NCI-H82 treated with DMSO at 0.1 percent for 48 hours (cell line): ENCODE data around the gene EXOSC10.
"Not testable (repeated sequence)": the region's sequence is repeated elsewhere in the genome, so short reads cannot be mapped to it uniquely, and the experiment has no call there.

ENCODE experiments used
- DNase-seq: peaks from one replicate; lab custom pipeline; 2025; ENCODE audit not compliant: unreplicated experiment; lab: John Stamatoyannopoulos, UW

The EXOSC10 gene

DNA sequence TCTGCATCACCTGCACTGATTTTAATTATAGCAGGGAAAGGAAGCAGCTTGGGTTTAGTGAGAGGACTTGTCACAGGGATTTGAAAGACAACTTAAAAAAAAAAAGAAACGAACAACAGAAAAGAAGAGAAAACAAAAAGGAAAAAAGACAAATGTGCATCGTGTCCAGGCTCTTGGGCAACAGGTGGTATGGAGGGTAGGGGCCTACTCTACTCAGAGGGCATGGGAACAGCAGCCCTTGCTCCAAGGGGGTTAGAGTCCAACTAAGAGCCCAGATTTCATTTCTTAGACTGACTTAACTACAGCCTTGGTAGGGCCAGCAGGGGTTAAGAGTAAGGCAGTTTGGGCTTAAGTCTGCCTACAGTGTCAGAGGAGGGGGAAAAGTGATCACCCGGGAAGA is 15.3 kb upstream of the EXOSC10 start:
- DNase-seq, result no peak

DNA sequence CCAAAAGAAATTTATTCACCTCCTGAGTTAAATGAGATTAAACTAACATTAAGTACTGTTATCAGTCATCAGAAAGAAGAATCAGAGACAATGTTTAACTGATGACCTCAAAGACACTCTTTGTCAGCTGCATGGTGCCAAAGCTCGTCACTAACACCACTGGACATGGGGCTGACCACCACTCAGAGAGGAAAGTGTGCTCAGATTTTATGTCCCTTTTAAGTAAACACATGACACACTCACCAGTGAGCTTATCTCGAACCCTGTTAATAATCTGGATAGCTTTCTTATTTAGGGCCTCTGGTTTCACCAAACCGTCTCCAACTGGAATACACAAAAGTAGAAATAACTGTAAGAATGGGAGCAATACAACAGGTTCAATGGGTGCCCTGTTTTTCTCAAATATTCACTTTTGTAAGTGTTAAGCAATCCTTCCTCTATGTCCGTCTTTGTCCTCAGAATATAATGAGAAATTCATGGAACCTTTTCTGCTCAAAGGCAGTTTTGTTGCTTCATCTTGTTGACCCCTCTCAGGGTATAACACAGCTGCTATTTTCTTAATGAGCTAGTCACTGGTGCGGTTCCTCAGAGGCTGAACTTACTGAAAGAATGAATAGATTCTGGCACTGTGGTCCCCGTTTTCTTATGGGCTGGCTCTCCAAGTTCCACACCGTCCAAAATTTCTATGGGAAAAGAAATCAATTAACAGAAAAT is 9.5 kb upstream of the EXOSC10 start:
- no peak for DNase-seq

DNA sequence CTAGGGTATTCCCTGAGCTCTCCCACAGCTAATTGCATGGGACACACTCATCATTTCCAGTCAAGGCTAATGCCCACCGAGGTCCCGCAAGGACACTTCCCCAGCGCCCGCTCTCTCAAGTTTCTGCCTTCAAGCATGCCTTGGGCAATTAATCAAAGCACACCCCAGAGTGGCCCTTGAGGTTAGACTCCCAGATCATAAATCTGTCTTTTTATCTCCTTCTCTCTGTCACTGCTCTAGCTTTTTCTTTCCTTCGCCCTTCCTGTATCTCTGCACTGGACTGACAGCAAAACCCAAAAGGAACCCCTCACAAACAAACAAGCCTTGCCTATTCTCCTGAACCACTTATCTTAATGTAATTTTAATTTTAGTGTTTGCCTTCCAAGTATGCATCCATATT is 7.9 kb upstream of the EXOSC10 start:
- no peak for DNase-seq

DNA sequence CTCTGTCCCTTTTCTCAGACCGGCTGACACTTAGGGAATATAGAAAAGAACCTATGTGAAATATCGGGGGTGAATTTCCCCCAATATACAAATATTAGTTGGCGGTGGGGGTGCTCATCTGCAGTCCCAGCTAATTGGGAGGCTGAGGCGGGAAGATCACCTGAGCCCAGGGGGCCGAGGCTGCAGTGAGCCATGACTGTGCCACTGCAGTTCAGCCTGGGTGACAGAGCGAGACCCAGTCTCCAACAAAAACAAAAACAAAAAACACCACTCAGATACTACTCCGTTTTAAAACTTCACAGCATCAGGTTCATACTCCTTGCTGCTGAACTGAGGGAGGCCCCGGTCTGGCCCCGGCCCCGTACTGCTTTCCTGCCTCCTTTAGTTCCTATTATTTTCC is 5.9 kb upstream of the EXOSC10 start:
- DNase-seq, result no peak

DNA sequence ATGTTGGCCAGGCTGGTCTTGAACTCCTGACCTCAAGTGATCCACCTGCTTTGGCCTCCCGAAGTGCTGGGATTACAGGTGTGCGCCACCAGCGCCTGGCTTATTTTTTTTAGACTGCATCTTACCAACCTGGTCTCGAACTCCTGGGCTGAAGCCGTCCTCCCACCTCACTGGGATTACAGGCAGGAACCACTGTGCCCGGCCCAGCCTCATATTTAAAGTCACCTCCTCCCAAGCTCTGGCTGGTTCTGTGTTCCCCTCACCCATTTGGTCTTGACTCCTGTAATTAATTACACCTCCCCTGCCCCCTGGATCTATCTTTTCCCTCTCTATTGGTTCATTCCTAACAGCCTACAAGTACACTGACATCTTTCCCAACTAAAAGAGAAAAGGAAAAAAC is 1.7 kb upstream of the EXOSC10 start:
- no peak for DNase-seq

DNA sequence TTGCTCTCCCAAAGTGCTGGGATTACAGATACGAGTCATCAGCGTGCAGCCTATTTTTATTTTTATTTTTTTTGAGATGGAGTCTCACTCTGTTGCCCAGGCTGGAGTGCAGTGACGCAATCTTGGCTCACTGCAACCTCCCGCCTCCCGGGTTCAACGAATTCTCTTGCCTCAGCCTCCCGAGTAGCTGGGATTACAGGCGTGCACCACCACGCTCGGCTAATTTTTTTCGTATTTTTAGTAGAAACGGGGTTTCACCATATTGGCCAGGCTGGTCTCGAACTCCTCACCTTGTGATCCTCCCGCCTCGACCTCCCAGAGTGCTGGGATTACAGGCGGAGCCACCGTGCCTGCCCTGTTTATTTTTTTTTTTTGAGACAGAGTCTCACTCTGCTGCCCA is 1.1 kb upstream of the EXOSC10 start:
- DNase-seq, result not testable (repeated sequence)

DNA sequence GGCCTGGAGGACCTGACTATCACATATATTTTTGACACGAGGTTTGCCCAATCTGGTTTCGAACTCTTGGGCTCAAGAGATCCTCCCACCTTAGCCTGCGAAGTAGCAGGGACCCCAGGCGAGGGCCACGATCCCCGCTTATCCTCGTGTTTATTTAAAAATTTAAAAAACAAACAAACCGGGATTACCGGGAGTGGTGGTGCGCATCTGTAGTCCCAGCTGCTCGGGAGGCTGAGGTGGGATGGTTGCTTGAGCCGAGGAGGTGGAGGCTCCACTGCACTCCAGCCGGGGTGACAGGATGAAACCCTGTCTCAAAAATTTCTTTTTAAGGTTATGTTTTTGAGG is 452 bp upstream of the EXOSC10 start:
- no peak for DNase-seq

DNA sequence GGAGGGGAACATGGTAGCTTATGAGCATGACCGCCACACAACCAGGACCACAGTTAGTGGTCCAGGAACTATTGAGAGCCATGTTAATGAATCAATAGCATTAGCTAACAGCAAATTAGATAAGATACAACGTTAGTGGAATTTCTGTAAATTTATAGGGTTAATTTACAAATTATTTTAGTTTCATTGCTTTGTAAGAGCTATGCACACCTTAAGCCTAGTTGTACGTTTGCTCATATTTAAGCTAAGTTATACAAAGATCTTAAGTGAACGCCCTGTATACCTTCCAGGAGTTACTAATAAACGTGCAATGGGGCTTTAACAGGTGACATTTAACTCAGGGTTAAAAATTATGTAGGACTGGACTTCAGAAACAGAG is 749 bp downstream of the EXOSC10 start:
- no peak for DNase-seq

DNA sequence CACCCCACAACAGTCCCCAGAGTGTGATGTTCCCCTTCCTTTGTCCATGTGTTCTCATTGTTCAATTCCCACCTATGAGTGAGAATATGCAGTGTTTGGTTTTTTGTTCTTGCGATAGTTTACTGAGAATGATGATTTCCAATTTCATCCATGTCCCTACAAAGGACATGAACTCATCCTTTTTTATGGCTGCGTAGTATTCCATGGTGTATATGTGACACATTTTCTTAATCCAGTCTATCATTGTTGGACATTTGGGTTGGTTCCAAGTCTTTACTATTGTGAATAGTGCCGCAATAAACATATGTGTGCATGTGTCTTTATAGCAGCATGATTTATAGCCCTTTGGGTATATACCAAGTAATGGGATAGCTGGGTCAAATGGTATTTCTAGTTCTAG is 15.9 kb downstream of the EXOSC10 start:
- DNase-seq, result not testable (repeated sequence)

DNA sequence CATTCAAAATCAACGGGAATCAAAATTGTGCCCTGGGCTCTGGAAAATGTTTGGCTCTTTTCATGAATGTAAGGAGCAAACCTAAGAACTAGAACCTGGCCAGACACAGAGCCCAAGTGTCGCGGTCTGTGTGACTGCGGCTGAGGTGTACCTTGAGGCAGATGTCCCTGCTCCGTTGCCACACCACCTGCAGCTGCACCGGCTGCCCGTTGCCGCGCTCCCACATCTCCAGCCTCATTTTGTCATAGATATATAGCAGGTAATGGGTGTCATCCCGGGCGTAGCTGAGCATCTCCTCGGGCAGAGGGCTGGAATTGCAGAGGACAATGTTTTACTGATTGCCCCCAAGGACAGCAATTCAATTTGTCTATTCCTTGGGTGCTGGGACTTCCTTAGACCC is 18.7 kb downstream of the EXOSC10 start:
- no peak for DNase-seq

DNA sequence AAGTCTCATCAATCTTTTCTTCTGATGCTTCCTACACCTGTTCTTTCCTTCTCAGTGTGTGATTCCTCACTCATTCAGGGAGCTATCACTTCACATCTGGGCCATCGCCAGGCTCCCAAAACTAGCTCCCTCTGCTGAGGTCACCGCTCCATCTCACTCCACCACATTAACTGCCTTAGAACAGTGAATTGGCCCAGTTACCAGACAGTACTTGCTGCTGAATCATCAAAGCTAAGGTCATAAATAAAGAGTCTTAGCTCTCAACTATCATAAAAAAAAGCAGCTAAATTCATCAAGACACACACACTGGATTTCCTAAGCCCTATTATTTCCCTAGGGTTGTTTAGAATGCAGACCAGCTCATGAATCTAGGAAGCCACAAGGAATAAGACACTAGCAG is 21.0 kb downstream of the EXOSC10 start:
- no peak for DNase-seq

DNA sequence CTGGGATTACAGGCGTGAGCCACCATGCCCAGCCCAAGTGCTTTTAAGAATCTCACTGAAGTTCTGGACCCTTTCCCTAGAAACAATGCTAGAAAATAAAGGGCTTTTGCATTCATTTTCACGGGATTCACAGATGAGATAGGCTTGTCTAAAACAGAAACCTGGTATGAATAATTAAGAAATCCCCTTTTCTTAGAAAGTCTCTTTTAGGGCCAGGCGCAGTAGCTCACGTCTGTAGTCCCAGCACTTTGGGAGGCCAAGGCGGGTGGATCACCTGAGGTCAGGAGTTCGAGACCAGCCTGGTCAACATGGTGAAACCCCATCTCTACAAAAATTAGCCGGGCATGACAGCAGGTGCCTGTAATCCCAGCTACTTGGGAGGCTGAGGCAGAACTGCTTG is 26.3 kb downstream of the EXOSC10 start:
- not testable (repeated sequence) for DNase-seq

DNA sequence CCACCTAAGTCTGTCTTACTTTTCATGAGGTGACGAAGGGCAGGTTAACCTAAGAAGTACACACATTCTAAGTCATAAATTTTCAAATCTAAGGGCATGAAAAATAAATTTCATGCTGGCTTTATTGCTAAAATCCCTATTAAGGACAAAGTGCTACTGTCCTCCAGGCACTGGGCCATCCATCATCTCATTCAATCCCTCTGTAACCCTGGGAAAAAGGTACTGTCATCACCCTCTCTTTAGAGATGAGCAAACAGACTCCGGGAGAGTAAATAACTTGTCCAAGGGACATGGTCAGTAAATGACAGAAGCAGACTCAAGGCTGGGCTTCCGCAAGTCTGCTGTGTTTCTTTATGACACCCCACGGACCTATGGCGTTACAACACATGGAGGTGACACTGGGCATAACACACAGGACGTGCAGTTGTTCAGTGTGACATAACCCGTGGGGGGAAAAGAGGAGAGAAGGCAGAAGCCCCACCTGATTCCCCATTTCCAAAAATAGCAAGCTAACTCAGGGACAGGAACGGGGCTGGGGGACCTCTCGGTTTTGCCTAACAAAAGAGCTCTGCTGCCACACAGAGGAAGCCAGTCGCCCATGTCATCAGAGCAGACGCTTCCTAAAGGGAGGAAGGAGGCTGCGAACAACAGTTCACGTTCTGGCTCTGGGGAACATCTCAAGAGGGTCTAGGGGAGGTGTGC is 27.3 kb downstream of the EXOSC10 start:
- DNase-seq, result no peak

DNA sequence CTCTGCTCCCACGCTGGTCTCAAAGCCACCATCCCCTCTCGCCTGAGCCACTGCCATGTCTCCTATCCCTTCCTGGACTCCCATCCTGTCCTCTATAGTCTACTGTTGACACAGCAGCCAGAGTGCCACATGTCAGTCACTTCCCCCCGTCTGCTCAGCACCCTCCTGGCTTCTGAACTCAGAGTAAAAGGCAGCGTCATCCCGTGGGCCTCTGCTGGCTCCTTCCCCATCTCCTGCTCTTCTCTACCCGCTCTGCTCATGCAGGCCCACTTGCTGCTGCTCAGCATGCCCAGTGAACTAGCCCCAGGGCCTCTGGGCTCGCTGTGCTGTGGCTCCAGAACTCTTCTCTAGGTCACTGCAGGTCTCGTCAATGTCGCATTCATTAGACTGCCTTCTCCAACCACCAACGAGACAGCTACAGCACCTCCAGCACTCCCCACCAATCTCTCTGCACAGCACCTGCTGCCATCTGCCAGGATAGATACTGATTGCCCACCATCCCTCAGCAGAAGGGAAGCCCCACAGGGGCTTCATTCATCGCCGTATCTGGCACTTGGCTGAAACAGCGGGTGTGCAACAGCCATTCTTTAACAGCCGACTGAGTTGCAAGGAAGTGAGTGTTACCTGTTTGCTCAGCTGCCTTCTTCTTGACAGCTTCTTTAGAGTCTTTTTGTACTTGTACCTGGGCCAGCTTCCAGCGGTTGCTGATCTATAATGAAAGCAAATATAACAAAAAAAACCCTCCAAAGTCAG is 28.0 kb downstream of the EXOSC10 start:
- DNase-seq, result no peak

DNA sequence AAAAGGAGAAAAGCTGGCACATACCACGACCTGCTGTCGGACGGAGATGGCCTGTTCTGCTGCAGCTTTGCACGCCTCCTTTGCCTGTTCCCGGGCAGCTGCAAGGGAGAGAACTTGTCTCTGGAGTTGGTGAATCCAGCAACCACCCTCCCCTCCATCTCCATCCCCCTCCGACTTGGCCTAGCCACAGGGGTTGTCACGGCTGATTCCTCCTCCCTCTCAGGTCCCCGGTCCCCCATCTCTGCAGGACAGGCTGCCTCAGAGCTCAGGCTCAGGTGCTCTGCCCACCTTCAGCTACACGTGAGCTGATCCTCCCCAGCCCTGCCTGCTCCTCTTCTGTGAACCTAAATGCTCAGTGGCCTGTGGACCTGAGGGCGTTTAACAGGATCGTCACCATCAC is 28.8 kb downstream of the EXOSC10 start:
- DNase-seq, result no peak

DNA sequence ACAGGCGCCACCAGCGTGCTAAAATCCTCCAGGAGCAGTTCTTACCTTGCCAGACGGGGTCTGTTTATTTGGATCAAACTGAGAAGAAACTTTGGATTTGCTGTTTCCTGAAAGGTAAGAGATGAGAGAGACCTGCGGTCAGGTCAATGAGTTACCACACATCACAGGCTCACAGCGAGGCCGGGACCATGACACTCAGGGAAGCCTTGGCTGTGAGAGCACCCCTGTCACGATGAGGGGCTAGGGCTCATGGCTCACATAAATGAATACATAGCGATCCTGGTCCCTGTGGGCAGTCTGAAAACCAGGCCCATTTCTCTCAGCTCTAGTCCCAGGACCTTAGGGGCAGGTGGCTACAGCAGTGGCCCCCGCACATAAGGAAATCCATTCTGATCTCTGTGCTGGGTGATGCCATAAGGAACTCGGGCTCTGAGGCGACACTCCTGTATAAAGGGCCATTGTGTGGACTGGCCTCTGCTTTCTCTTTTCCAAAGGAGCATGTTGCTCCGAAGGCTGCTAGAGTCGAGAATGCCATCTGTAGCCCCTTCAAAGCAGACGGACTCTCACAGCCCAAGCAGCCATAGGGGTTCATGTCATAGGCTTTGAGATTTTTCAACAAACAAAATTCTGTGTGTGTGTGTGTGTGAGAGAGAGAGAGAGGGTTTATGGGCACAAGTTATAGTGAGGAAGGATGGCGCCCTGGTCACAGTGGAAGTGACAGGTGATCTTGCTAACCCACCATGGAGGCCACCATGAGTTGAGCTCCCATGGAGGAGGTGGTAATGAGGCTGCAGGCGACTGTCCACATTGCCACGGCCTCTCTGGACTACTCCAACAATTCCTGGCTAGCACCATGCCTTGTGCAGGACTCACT is 30.8 kb downstream of the EXOSC10 start:
- no peak for DNase-seq

DNA sequence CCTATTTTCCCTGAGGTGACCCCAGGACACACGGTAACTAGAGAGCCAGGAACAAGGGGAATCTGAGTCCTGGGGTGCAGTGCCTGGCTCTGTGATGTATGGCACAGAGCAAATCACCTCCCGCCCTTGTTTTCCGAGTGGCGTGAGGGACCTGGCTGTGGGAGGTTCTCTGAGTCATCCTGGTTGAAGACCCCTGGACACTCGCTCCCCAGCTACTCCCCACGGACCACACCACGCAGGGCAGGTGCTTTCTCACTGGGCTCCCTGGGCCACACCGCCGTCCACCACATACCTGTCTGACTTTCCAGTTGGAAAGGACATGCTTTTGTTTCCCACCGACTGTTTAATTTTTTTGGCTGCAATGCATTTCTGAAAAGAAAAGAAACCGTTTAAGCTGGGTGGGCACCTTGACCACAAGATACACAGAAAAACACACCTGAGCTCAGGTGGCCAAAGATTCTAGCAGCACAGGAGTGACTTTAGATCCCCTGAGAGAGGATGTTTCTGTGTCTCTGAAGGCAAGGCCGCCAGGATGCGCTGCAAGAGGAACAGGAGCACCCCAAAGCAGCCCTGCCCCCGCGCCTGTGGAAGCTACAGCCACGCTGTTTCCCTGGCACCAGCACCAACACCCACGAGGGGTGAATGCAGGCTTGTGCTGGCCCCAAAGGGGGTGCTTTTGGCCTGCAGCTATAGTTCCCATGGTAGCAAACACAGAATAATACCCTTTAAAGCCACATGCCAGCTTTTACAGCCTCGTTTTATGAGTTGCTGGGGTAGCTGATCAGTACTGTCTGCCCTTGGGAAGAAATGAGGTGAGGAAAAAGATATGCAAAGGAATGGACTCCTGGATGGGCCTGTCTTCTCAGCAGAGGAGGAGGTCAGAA is 31.7 kb downstream of the EXOSC10 start:
- no peak for DNase-seq

DNA sequence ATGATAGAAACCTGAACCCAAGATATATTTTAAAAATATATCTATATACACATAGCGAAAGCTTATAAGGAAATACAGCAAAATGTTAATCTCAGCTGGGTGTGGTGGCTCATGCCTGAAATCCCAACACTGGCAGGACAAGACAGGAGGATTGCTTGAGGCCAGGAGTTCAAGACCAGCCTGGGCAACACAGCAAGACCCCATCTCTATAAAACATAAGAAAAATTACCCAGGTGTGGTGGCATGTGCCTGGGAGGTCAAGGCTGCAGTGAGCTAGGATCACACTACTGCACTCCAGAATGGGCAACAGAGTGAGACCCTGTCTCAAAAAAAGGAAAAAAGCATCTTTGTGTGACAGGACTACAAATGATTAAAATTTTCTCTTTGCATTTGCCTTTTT is 33.9 kb downstream of the EXOSC10 start:
- DNase-seq, result no peak

DNA sequence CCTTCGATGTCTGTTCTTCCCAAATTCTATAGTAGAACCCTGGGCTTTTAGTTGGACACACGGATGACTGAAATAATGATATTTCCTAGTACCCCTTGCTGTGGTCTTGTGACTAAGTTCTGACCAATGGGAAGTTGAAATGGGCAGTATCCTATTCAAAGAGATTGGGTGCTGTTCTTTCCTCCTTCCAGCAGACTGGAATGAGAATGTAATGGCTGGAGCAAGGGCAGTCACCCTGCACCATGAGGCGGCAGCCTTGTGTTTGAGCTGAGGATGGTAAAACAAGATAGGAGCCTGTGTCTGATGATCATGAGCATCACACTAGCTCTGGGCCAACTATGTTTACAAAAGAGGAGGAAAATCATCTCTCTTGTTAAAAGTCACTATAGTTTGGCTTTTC is 34.7 kb downstream of the EXOSC10 start:
- no peak for DNase-seq

DNA sequence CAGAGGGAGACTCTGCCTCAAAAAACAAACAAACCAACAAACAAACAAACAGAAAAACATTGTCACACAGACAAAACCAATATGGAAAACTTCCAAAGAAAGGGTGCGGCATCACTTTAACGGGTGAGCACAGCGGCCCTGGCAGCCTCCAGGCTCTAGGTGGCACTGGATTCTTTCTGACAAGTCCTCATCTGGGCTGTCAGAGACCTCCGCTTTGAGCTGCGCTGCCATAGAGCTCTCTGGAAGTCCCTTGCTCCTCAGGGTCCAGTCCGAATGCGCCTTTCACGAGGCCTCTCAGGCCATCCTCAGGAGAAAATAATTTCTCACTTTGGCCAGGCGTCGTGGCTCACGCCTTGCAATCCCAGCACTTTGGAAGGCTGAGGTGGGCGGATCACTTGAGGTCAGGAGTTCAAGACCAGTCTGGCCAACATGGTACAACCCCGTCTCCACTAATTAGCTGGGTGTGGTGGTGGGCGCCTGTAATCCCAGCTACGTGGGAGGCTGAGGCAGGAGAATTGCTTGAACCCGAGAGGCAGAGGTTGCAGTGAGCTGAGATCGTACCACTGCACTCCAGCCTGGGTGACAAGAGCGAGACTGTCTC is 35.6 kb downstream of the EXOSC10 start:
- not testable (repeated sequence) for DNase-seq
